Jurkat, Clone E6-1 (cell line): ENCODE results near the gene PXYLP1. TPM values are rescaled to one million over a fixed set of nuclear protein-coding genes. Genes with fewer than 3 reads are reported as not detected.
"Not testable (repeated sequence)": the region's sequence is repeated elsewhere in the genome, so short reads cannot be mapped to it uniquely, and the experiment has no call there.

Source experiments
- DNase-seq: peaks from one replicate; pipeline ENCODE4 v3.0.0-alpha.2; 2011; ENCODE audit warnings: low read depth, low spot score
- H3K4me3 ChIP-seq: 2 replicates; pipeline ENCODE4 v1.5.1; 2011; ENCODE audit warnings: mild to moderate bottlenecking, low read length, control low read depth, moderate library complexity
- polyA plus RNA-seq: library from polyadenylated mRNA; unstranded; fragments of >200 nt; gene quantifications from one replicate; pipeline ENCODE4 v1.2.1, GENCODE V29; 2012; ENCODE audit warnings: missing spikeins; ENCODE audit not compliant: insufficient read length, insufficient read depth

Gene PXYLP1
- 22.2 TPM for polyA plus RNA-seq

GRCh38 chr3:141231101-141231951 is at the start of gene PXYLP1:
TSS of gene PXYLP1 (plus strand) at chr3:141231825. CDS start at chr3:141260176, 28,351 bp downstream.
- peak; percentile 86 for DNase-seq
- H3K4me3 ChIP-seq, result peak within 1 kb of the TSS; percentile 90

DNA sequence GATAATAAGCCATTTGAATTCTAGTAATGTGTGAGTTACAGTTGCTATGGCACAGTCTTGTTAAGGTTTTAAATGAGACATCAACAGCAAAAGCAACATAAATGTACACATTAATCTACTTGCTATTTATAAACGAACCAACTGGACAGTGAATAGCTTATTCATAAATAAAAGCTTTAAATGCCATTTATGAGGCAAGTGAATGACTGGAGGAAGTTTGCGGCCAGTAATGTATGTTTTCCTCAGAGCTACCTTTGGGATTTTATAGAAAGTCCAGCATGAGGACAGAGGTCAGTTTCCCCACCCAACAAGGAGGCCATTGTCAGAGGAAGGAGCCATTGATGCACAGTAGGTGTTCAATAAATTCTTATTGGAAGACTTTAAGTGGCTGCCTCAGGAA is 48.0 kb upstream of the PXYLP1 start:
- no peak for DNase-seq
- no peak overlapping the region for H3K4me3 ChIP-seq

DNA sequence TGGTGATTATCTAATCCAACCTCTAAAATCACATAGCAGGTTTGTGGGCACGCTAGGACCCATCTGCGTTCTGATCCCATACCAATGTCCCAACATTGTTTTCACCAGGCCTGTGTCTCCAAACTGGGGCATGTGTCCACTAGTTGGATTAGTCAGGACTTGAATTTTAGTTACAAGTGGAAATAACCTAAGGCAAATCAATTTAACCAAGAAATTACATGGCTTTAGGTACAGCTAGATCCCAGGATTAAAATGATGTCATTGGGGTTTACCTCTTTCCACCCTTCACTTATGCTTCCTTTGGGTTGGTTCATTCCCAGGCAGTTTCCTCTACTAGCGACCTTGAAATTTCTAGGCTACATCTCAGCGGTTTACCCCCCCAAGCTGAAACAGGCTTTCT is 47.2 kb upstream of the PXYLP1 start:
- no peak for DNase-seq
- H3K4me3 ChIP-seq, result no peak overlapping the region

DNA sequence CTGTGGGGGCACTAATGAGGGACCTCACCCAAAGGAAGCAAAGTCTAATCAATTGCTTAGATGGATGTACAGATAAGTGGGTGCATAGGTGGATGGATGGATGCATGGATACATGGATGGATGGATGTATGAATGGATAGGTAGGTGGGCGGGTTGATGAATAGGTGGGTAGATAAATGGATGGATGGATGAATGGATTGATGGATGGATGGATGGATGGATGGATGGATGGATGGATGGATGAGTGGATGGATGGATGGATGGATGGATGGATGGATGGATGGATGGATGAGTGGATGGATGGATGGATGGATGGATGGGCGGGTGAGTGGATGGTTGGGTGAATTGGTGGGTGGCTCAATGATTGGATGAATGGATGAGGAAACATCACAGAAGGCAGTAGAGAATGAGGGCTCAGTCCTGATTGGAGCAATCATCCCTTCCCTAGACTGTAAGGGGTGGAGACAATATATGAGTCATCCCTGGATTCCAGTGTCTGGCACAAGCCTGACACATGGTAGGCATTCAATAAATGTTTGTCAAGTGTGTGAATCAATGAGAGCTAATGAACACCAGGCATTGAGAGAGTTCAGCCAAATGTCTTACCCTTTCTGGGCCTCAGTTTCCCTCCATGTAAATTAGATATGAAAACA is 40.4 kb upstream of the PXYLP1 start:
- H3K4me3 ChIP-seq, result no peak overlapping the region
- DNase-seq, result no peak

DNA sequence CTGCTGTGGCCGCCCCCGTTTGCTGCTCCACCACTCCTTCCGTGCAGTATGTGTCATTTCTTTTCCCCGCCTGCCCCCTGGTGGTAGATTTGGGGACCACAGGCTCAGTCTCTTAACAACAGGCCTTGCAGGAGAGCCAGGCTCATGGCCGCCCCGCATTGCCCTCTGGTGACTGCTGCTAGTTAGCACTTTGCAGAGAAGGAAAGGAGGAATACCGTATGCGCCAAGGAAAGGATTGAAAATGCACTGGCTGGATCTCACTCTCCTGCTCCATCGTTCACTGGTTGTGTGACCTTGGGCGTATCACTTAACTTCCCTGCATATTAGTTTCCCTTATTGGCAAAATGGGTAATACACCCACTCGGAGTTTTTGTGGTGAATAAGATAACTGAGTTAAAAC is 39.3 kb upstream of the PXYLP1 start:
- H3K4me3 ChIP-seq, result no peak overlapping the region
- DNase-seq, result peak; percentile 95

DNA sequence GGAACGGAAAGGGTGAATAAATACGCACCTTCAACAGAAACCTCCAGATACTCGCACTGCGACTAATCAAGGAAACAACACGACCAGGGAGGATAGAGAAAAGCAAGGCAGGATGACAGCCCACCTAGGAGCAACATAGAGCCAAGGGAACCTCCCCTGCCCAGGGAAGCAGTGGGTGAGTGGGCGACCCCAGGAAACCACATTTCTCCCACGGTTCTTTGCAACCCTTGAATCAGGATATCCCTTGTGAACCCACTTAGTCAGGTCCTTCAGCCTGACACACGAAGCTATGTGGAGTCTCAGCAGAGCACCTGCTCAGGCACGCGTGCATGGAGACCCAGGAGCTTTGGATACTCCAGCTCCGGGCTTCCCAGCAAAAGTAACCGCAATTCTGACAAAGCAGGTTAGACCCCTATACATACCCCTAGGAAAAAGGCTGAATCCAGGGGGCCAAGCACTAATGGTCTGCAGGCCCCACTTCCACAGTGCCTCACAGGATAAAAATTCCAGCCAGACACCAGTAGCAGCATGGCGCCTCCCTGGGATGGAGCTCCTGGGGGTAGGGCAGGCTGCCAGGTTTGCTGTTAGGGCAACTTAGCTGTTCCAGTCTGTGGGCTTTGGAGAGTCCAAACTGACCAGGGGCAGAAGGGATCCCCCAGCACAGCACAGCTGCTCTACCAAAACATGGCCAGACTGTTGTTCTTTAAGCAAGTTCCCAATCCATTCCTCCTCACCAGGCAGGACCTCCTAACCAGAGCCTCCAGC is 38.4 kb upstream of the PXYLP1 start:
- DNase-seq, result peak; percentile 11
- no peak overlapping the region for H3K4me3 ChIP-seq

GRCh38 chr3:141201122-141201521 is 30.5 kb upstream of the PXYLP1 start:
- DNase-seq, result no peak
- no peak overlapping the region for H3K4me3 ChIP-seq

DNA sequence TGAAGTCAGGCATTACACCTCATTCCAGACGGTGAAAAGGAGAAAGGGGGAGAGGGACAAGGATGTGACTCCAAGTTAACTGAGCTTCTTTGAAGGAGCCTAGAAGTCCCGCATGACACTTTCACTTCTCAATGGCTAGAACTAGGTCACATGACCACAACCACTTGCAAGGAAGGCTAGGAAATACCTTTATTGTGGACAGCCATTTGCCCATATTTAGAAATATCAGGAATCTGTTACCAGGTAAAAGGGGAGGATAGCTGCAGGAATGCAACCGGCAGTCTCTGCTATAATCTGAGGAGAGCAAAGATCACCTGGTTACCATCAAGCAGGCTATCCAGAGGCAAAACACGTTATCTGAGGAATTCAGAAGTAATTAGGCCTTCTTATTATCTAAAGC is 28.9 kb upstream of the PXYLP1 start:
- H3K4me3 ChIP-seq, result no peak overlapping the region
- DNase-seq, result no peak

- H3K4me3 ChIP-seq, result no peak overlapping the region
- DNase-seq, result no peak
These were observed 27.8 kb upstream of the PXYLP1 start for GRCh38 chr3:141203866-141204265.

GRCh38 chr3:141204343-141204742 is 27.3 kb upstream of the PXYLP1 start:
- no peak overlapping the region for H3K4me3 ChIP-seq

GRCh38 chr3:141211306-141211705 is 20.3 kb upstream of the PXYLP1 start:
- DNase-seq, H3K4me3 ChIP-seq: not testable (repeated sequence)

More at GRCh38 chr3:141204343-141204742, 27.3 kb upstream of the PXYLP1 start:
- no peak for DNase-seq

DNA sequence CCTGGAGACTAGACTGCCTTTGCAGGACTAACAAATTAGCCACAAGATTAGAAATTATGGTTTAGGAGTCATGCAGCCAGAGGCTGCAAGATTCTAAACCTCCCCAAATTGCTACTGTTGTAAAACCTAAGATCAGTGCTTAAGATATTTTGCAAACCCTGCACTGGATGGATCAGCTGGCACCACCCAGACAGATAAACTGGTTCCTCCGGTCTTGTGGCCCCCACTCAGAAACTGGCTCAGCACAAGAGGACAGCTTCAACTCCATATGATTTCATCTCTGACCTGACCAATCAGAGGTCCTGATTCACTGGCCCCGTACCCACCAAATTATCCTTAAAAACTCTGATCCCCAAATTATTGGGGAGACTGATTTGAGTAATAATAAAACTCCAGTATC is 19.5 kb upstream of the PXYLP1 start:
- DNase-seq, result no peak
- H3K4me3 ChIP-seq, result no peak overlapping the region

GRCh38 chr3:141212555-141212954 is 19.1 kb upstream of the PXYLP1 start:
- no peak for DNase-seq
- no peak overlapping the region for H3K4me3 ChIP-seq

GRCh38 chr3:141216975-141217374 is 14.7 kb upstream of the PXYLP1 start:
- DNase-seq, result no peak
- H3K4me3 ChIP-seq, result no peak overlapping the region

- no peak for DNase-seq
- no peak overlapping the region for H3K4me3 ChIP-seq
These were observed 14.2 kb upstream of the PXYLP1 start for GRCh38 chr3:141217389-141217788.

- DNase-seq, result no peak
- H3K4me3 ChIP-seq, result no peak overlapping the region
These were observed 13.3 kb upstream of the PXYLP1 start for GRCh38 chr3:141218162-141218835.

- no peak for DNase-seq
- H3K4me3 ChIP-seq, result no peak overlapping the region
These were observed 12.7 kb upstream of the PXYLP1 start for GRCh38 chr3:141218926-141219325.

- no peak overlapping the region for H3K4me3 ChIP-seq
These were observed 7.9 kb upstream of the PXYLP1 start for GRCh38 chr3:141223673-141224166.

GRCh38 chr3:141225939-141226338 is 5.7 kb upstream of the PXYLP1 start:
- no peak for DNase-seq
- no peak overlapping the region for H3K4me3 ChIP-seq

More at GRCh38 chr3:141223673-141224166, 7.9 kb upstream of the PXYLP1 start:
- DNase-seq, result no peak
